GM12878 (cell line): ENCODE data around the gene RBPJ. TPM values are rescaled to one million over a fixed set of nuclear protein-coding genes. Genes with fewer than 3 reads are reported as not detected.

Experiments
- ATAC-seq: fragments of 200-7000 bp; cut with Tn5 transposase; 3 replicates; pipeline ENCODE4 v1.9.1; 2020; ENCODE audit warnings: mild to moderate bottlenecking, moderate library complexity
- BruUV-seq: library from RNA; stranded (reverse); fragments of 400-500 nt; replicated peaks from 2 replicates; lab custom pipeline; 2021; lab: Mats Ljungman, UMichigan
- CTCF ChIA-PET: fragments of 300-600 bp; sonication (Branson Sonifier 250); formaldehyde crosslinking; extraction: SDS; loops from one replicate; lab custom pipeline; 2021; ENCODE audit warnings: inconsistent platforms; lab: Yijun Ruan, JAX
- POLR2A ChIA-PET: fragments of 350-600 bp; formaldehyde crosslinking; extraction: SDS; loops from one replicate; lab custom pipeline; 2021; ENCODE audit warnings: inconsistent platforms; lab: Charles Lee
- RAD21 ChIA-PET: fragments of 300-600 bp; sonication (Branson Sonifier 250); formaldehyde crosslinking; loops from one replicate; lab custom pipeline; 2023; ENCODE audit warnings: antibody characterized with exemption; ENCODE audit not compliant: unreplicated experiment; lab: Charles Lee
- SMC1A ChIA-PET: fragments of 300-600 bp; sonication (Branson Sonifier 250); formaldehyde crosslinking; loops from one replicate; lab custom pipeline; 2023; ENCODE audit not compliant: unreplicated experiment, uncharacterized antibody; lab: Charles Lee
- DNase-seq: peaks from one replicate; pipeline ENCODE4 v3.0.0-alpha.2; 2011; ENCODE audit warnings: low read depth, low spot score
- FAIRE-seq: peaks from 3 replicates; lab custom pipeline; 2011; peaks lifted over from hg19 to GRCh38; lab: Jason Lieb, UNC
- H2AFZ ChIP-seq: 2 replicates; pipeline ENCODE4 v1.6.0; 2011; ENCODE audit warnings: low read depth, low read length, control low read depth; ENCODE audit not compliant: control insufficient read depth
- H3K27ac ChIP-seq: 2 replicates; pipeline ENCODE4 v1.5.1; 2011; ENCODE audit warnings: control low read depth; ENCODE audit not compliant: control insufficient read depth, insufficient read depth
- H3K27me3 ChIP-seq, 2 experiments: replicated peaks in 1 of 2; 2 replicates each; pipeline versions ENCODE4 v1.6.0 to v1.6.1; 2011; ENCODE audit warnings: low read length in 1 of 2; ENCODE audit not compliant: control insufficient read depth in 2 of 2, insufficient read depth in 2 of 2
- H3K36me3 ChIP-seq, 2 experiments: 2 replicates each; pipeline ENCODE4 v1.5.1; 2011; ENCODE audit warnings: low read length in 1 of 2; ENCODE audit not compliant: control insufficient read depth in 2 of 2, insufficient read depth in 2 of 2
- H3K4me1 ChIP-seq: 2 replicates; pipeline ENCODE4 v1.6.1; 2011; ENCODE audit warnings: mild to moderate bottlenecking, low read length, moderate library complexity, mixed read lengths; ENCODE audit not compliant: control insufficient read depth, insufficient read depth
- H3K4me2 ChIP-seq: 2 replicates; pipeline ENCODE4 v1.6.0; 2011; ENCODE audit warnings: control low read depth; ENCODE audit not compliant: control insufficient read depth, insufficient read depth
- H3K4me3 ChIP-seq: fragments of 200-600 bp; sonication (generic); 2 replicates; pipeline ENCODE4 v1.5.1; 2016
- H3K79me2 ChIP-seq: 2 replicates; pipeline ENCODE4 v1.6.0; 2011; ENCODE audit warnings: low read length; ENCODE audit not compliant: control insufficient read depth, insufficient read depth
- H3K9ac ChIP-seq: 2 replicates; pipeline ENCODE4 v1.8.0; 2011; ENCODE audit warnings: low read length, control low read depth, mixed read lengths; ENCODE audit not compliant: control insufficient read depth, insufficient read depth
- H3K9me3 ChIP-seq: replicated peaks from 3 replicates; pipeline ENCODE4 v1.5.1; 2011; ENCODE audit warnings: mild to moderate bottlenecking, low read length; ENCODE audit not compliant: control insufficient read depth, insufficient read depth
- H4K20me1 ChIP-seq: 2 replicates; pipeline ENCODE4 v1.6.0; 2011; ENCODE audit not compliant: control insufficient read depth, insufficient read depth
- ASH2L ChIP-seq: fragments of 300-600, 200-600 bp; sonication (generic); IDR thresholded peaks from 2 replicates; pipeline ENCODE4 v1.6.1; 2017; ENCODE audit warnings: low read depth, mild to moderate bottlenecking, borderline replicate concordance
- ATF3 ChIP-seq: IDR thresholded peaks from 2 replicates; pipeline ENCODE4 v1.6.1; 2011; ENCODE audit warnings: low read depth, mild to moderate bottlenecking, low read length, moderate library complexity, borderline replicate concordance; ENCODE audit errors: extremely low read depth
- IRF4 ChIP-seq: IDR thresholded peaks from 2 replicates; pipeline ENCODE4 v1.6.1; 2011; ENCODE audit warnings: low read depth, low read length
- MXI1 ChIP-seq: fragments of 150-350 bp; IDR thresholded peaks from 2 replicates; pipeline ENCODE4 v1.6.1; 2011; ENCODE audit warnings: low read depth, mild to moderate bottlenecking, inconsistent platforms, low read length, improper control_type of control experiment
- MYC ChIP-seq: IDR thresholded peaks from 2 replicates; pipeline ENCODE4 v1.6.1; 2011; ENCODE audit warnings: mild to moderate bottlenecking, low read length, moderate library complexity, inconsistent platforms; ENCODE audit not compliant: insufficient read depth, insufficient replicate concordance, insufficient read length, severe bottlenecking
- NFIC ChIP-seq: IDR thresholded peaks from 2 replicates; pipeline ENCODE4 v1.6.1; 2012; ENCODE audit warnings: low read depth, mild to moderate bottlenecking, inconsistent platforms, low read length, moderate library complexity
- NFXL1 ChIP-seq: fragments of 450-650 bp; IDR thresholded peaks from 2 replicates; pipeline ENCODE4 v1.6.1; 2017; ENCODE audit warnings: antibody characterized with exemption, mild to moderate bottlenecking, borderline replicate concordance
- RAD51 ChIP-seq: fragments of 450-650 bp; IDR thresholded peaks from 2 replicates; pipeline ENCODE4 v1.6.1; 2016; ENCODE audit warnings: moderate library complexity, mild to moderate bottlenecking, inconsistent platforms
- RB1 ChIP-seq: fragments of 450-650 bp; formaldehyde crosslinking; IDR thresholded peaks from 2 replicates; pipeline ENCODE4 v1.6.1; 2017; ENCODE audit warnings: mild to moderate bottlenecking, borderline replicate concordance
- SMAD1 ChIP-seq: fragments of 450-650 bp; IDR thresholded peaks from 2 replicates; pipeline ENCODE4 v1.6.1; 2018; ENCODE audit warnings: mild to moderate bottlenecking, low read depth; ENCODE audit not compliant: partially characterized antibody
- STAT3 ChIP-seq: IDR thresholded peaks from 2 replicates; pipeline ENCODE4 v1.6.1; 2011; ENCODE audit warnings: low read depth, low read length, improper control_type of control experiment
- YBX1 ChIP-seq: fragments of 450-650 bp; IDR thresholded peaks from 2 replicates; pipeline ENCODE4 v1.6.1; 2016; ENCODE audit warnings: antibody characterized with exemption
- ZNF384 ChIP-seq: IDR thresholded peaks from 2 replicates; pipeline ENCODE4 v1.6.1; 2012; ENCODE audit warnings: low read depth, mild to moderate bottlenecking, low read length, improper control_type of control experiment, borderline replicate concordance
- WGBS: methylation state at CpG from one replicate; pipeline ENCODE4 v1.1.6; 2016; ENCODE audit warnings: low lambda C conversion rate; ENCODE audit not compliant: insufficient replicate concordance, insufficient coverage; ENCODE audit errors: missing lambda C conversion rate; 5-methylcytosine and 5-hydroxymethylcytosine counted together
- in situ Hi-C: fragments of 300-500 bp; cut with MboI; formaldehyde crosslinking; loops from 9 replicates; pipeline ENCODE4 v1.14.3; 2018; ENCODE audit warnings: mixed read lengths
- intact Hi-C: fragments of 100-400 bp; cut with micrococcal nuclease; formaldehyde crosslinking; loops from one replicate; pipeline ENCODE4 v1.14.2; 2022; ENCODE audit not compliant: unreplicated experiment
- polyA plus RNA-seq, 11 experiments: library from polyadenylated mRNA; depleted of rRNA in 4 of 11; unstranded in 6 of 11; stranded (reverse) in 5 of 11; fragments of >200 nt; fragmentation: Nextera tagmentation in 4 of 11; fragmentation: Illumina TruSeq in 1 of 11; extraction: Ambion mirVana in 4 of 11; extraction: Trizol in 1 of 11; gene quantifications; 1 replicate in 1 of 11; 2 replicates in 10 of 11; pipeline versions ENCODE4 v1.2.1 to v1.2.3, GENCODE V29; 2011 to 2016; ENCODE audit warnings: inconsistent platforms in 2 of 11, missing spikeins in 2 of 11, low read depth in 1 of 11
- total RNA-seq, 4 experiments: library from RNA; depleted of rRNA in 3 of 4; stranded (reverse); fragments of >200 nt in 3 of 4; fragmentation: Illumina TruSeq in 1 of 4; extraction: Trizol in 1 of 4; gene quantifications; 2 replicates each; pipeline versions ENCODE4 v1.2.1 to v1.2.3, GENCODE V29; 2013 to 2021
- TF ChIP-seq, protein P1 (sequence below): IDR thresholded peaks from 2 replicates; pipeline ENCODE4 v1.6.1; 2012; ENCODE audit warnings: mild to moderate bottlenecking, low read depth, low read length
- TF ChIP-seq, protein P2 (sequence below): IDR thresholded peaks from 2 replicates; pipeline ENCODE4 v1.6.1; 2011; ENCODE audit warnings: borderline replicate concordance, low read depth, mild to moderate bottlenecking, moderate library complexity, mixed read lengths, low read length; ENCODE audit not compliant: insufficient read depth; ENCODE audit errors: extremely low read length
- TF ChIP-seq, protein P3 (sequence below): fragments of 150-350 bp; IDR thresholded peaks from 2 replicates; pipeline ENCODE4 v1.6.1; 2014; ENCODE audit warnings: mild to moderate bottlenecking, low read depth, low read length

RBPJ gene
- total and polyA plus RNA-seq, 10 of the 15 experiments (the other 5 are each of a cell fraction or from before 2014, with no cell fraction given), result 24.5 to 87.6 (median 41.6) TPM

DNA sequence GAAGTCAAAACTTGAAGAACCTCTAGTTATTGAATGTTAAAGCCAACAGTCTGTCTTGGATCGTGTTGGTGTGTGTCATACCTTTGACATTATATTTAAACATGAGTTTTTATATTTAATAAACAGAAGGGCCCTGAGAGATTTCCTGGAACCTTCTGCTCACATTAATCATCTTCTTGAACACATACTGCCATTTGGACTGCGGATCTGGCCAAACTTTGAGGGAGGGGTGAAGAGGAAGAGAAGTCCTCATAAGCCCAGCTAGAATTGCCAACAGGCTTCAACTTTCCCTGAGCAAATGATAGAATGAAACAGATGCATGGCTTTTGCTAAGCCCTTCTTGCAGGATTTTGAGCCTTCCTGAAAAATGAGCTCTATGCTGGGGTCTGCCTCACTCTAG, 142.1 kb downstream of the RBPJ start (continued):
- TF ChIP-seq, protein P1, sequence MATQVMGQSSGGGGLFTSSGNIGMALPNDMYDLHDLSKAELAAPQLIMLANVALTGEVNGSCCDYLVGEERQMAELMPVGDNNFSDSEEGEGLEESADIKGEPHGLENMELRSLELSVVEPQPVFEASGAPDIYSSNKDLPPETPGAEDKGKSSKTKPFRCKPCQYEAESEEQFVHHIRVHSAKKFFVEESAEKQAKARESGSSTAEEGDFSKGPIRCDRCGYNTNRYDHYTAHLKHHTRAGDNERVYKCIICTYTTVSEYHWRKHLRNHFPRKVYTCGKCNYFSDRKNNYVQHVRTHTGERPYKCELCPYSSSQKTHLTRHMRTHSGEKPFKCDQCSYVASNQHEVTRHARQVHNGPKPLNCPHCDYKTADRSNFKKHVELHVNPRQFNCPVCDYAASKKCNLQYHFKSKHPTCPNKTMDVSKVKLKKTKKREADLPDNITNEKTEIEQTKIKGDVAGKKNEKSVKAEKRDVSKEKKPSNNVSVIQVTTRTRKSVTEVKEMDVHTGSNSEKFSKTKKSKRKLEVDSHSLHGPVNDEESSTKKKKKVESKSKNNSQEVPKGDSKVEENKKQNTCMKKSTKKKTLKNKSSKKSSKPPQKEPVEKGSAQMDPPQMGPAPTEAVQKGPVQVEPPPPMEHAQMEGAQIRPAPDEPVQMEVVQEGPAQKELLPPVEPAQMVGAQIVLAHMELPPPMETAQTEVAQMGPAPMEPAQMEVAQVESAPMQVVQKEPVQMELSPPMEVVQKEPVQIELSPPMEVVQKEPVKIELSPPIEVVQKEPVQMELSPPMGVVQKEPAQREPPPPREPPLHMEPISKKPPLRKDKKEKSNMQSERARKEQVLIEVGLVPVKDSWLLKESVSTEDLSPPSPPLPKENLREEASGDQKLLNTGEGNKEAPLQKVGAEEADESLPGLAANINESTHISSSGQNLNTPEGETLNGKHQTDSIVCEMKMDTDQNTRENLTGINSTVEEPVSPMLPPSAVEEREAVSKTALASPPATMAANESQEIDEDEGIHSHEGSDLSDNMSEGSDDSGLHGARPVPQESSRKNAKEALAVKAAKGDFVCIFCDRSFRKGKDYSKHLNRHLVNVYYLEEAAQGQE, result no peak
- no peak for TF ChIP-seq MXI1

DNA sequence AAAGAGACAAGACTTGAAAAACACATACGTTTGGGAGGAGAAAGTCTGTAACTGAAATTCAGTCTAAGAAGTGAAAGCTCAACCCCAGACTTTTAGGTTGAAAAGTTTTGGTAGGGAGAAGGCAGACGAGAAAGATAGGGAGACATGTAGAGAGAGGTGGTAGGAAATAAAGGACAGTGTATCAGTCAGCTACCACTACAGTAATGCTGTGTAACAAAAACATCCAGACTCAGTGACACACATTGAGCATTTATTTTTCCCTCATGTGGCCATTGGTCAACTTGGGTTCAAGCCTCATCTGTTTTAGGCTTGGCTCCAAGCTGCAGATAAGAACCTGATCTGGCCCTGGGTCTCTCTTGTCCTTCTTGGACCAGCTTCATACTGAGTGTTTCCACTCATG, 142.6 kb downstream of the RBPJ start:
- Histone ChIP-seq H3K4me1 (no peaks in the 10 kb centered on the region; the same call in 1 of the 2 replicates), H4K20me1 (no peaks in the 10 kb centered on the region), H3K36me3 (no peaks in the 10 kb centered on the region), H3K27me3 (peaks cover 0 to 2% of the 10 kb centered on the region in 2 experiments; a peak in 2 of 4 replicates), H3K27ac (no peak overlapping the region), H3K4me2 (no peak overlapping the region), H3K9ac (no peak overlapping the region), H3K4me3 (no peak overlapping the region), H3K79me2 (no peaks in the 10 kb centered on the region), H3K9me3 (no peaks in the 10 kb centered on the region), H2AFZ (no peak overlapping the region)
- DNase-seq, result no peak
- intact Hi-C loops, result no loop called here
- ChIA-PET SMC1A (interaction anchor here (0.7 to 2.4 kb wide), 4 partner anchors 12 to 547 kb away, joined by 3 to 8 read pairs (median 4); no protein-coding TSS in a partner anchor), RAD21 (no interaction called here), CTCF (interaction anchor here (0.7 to 7.1 kb wide), 5 partner anchors 22 to 544 kb away, joined by 3 to 78 read pairs (median 4); no protein-coding TSS in a partner anchor), POLR2A (no interaction called here)
- no TSS peak for BruUV-seq
- no peak for FAIRE-seq
- WGBS, result 2% methylated on average over 2 of the region's 2 CpGs
- in situ Hi-C loops, result no loop called here
- no peak for ATAC-seq
- TF ChIP-seq ASH2L, result no peak
- TF ChIP-seq, protein P2, sequence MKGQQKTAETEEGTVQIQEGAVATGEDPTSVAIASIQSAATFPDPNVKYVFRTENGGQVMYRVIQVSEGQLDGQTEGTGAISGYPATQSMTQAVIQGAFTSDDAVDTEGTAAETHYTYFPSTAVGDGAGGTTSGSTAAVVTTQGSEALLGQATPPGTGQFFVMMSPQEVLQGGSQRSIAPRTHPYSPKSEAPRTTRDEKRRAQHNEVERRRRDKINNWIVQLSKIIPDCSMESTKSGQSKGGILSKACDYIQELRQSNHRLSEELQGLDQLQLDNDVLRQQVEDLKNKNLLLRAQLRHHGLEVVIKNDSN, result no peak
- TF ChIP-seq SMAD1, result no peak
- no peak for TF ChIP-seq RB1
- no peak for TF ChIP-seq STAT3
- no peak for TF ChIP-seq YBX1
- no peak for TF ChIP-seq RAD51
- TF ChIP-seq ATF3, result no peak
- no peak for TF ChIP-seq IRF4
- TF ChIP-seq NFXL1, result no peak
- TF ChIP-seq, protein P3, sequence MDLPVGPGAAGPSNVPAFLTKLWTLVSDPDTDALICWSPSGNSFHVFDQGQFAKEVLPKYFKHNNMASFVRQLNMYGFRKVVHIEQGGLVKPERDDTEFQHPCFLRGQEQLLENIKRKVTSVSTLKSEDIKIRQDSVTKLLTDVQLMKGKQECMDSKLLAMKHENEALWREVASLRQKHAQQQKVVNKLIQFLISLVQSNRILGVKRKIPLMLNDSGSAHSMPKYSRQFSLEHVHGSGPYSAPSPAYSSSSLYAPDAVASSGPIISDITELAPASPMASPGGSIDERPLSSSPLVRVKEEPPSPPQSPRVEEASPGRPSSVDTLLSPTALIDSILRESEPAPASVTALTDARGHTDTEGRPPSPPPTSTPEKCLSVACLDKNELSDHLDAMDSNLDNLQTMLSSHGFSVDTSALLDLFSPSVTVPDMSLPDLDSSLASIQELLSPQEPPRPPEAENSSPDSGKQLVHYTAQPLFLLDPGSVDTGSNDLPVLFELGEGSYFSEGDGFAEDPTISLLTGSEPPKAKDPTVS, result no peak
- no peak for TF ChIP-seq MYC
- TF ChIP-seq ZNF384, result no peak
- TF ChIP-seq NFIC, result no peak
